Measurements from ENCODE around the gene SLC25A11.

The SLC25A11 gene

GRCh38 chr17:4939796-4940554, at the start of gene SLC25A11, which contains the start of gene RNF167:
SLC25A11 (minus strand) TSS chr17:4940046; CDS start chr17:4939910, 136 bp downstream.
RNF167 (plus strand) TSS chr17:4940268; CDS start chr17:4940910, 642 bp downstream.
- no peak for TF ChIP-seq CTCF (conservative IDR thresholded peaks at IDR 0.05)
- peak within 1 kb of the TSS; percentile 88 for H3K27ac ChIP-seq

- peak overlapping the region; percentile 91 for H3K27ac ChIP-seq
Observed at GRCh38 chr17:4987767-4988567, 48.1 kb upstream of the SLC25A11 start.

GRCh38 chr17:4986951-4987766, 47.3 kb upstream of the SLC25A11 start, which contains the start of gene CAMTA2:
CAMTA2 (minus strand) TSS chr17:4987675; CDS start chr17:4986222, 1,453 bp downstream.
- peak within 1 kb of the TSS; percentile 91 for H3K27ac ChIP-seq
- peak; percentile 73 for TF ChIP-seq CTCF (conservative IDR thresholded peaks at IDR 0.05)

More at GRCh38 chr17:4987767-4988567, 48.1 kb upstream of the SLC25A11 start:
- TF ChIP-seq CTCF (conservative IDR thresholded peaks at IDR 0.05), result no peak

GRCh38 chr17:4986403-4986802, 46.6 kb upstream of the SLC25A11 start:
- TF ChIP-seq CTCF (conservative IDR thresholded peaks at IDR 0.05), result no peak
- peak overlapping the region; percentile 91 for H3K27ac ChIP-seq

GRCh38 chr17:4982305-4982704, 42.5 kb upstream of the SLC25A11 start:
- TF ChIP-seq CTCF (conservative IDR thresholded peaks at IDR 0.05), result no peak
- no peak overlapping the region for H3K27ac ChIP-seq

GRCh38 chr17:4980644-4981216, 40.9 kb upstream of the SLC25A11 start:
- TF ChIP-seq CTCF (conservative IDR thresholded peaks at IDR 0.05), result peak; percentile 69
- H3K27ac ChIP-seq, result no peak overlapping the region
